AG04449 (cell line): ENCODE measurements around the gene USP11.
A peak's percentile ranks its signal among the peaks of the same experiment; 100 is the strongest.

Source experiments
- CTCF ChIA-PET: fragments of 350-600 bp; formaldehyde crosslinking; extraction: SDS; loops from one replicate; lab custom pipeline; 2021; ENCODE audit warnings: antibody characterized with exemption; lab: Yijun Ruan, JAX
- POLR2A ChIA-PET: fragments of 400-600, 350-600 bp; formaldehyde crosslinking; extraction: SDS; loops from one replicate; lab custom pipeline; 2020; ENCODE audit warnings: antibody characterized with exemption, inconsistent platforms; lab: Yijun Ruan, JAX
- DNase-seq: peaks from one replicate; pipeline ENCODE4 v3.0.0-alpha.2; 2010; ENCODE audit warnings: low read depth, low spot score
- H3K4me3 ChIP-seq: 2 replicates; pipeline ENCODE4 v1.5.1; 2011; ENCODE audit warnings: low read depth, mild to moderate bottlenecking, control low read depth, low read length
- TF ChIP-seq, protein P1 (sequence below): IDR thresholded peaks from one replicate; pipeline ENCODE4 v1.5.1; 2011; ENCODE audit warnings: mild to moderate bottlenecking, moderate library complexity, low read length, control low read depth, inconsistent platforms; ENCODE audit not compliant: insufficient read depth; ENCODE audit errors: missing control alignments

The USP11 gene

DNA sequence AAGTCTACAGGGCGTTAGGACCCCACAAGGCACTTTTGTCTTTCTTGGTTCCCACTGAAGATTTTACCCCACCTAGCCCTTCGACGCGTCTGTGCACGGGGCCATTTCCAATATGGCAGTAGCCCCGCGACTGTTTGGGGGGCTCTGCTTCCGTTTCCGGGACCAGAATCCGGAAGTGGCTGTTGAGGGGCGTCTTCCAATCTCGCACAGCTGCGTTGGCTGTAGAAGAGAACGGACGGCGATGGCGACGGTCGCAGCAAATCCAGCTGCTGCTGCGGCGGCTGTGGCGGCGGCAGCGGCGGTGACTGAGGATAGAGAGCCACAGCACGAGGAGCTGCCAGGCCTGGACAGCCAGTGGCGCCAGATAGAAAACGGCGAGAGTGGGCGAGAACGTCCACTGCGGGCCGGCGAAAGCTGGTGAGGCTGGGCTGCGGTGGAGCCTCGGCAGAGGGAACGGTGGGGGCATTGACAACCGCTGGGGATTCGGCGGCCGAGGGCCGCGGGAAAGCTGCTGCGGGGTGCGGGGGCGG lies at the start of gene USP11:
USP11 (plus strand) TSS at position 207 of the 530 bp plus-strand sequence; CDS start at position 242, 35 bp downstream.
- ChIA-PET POLR2A (interaction anchor here (1.0 to 1.7 kb wide), 4 partner anchors 11 to 129 kb away, joined by 3 to 8 read pairs (median 4); partner anchors contain the start of gene CDK16), CTCF (interaction anchor here (1.1 kb wide), 1 partner anchor 79 kb away, joined by 3 read pairs; no protein-coding TSS in a partner anchor)
- TF ChIP-seq, protein P1, sequence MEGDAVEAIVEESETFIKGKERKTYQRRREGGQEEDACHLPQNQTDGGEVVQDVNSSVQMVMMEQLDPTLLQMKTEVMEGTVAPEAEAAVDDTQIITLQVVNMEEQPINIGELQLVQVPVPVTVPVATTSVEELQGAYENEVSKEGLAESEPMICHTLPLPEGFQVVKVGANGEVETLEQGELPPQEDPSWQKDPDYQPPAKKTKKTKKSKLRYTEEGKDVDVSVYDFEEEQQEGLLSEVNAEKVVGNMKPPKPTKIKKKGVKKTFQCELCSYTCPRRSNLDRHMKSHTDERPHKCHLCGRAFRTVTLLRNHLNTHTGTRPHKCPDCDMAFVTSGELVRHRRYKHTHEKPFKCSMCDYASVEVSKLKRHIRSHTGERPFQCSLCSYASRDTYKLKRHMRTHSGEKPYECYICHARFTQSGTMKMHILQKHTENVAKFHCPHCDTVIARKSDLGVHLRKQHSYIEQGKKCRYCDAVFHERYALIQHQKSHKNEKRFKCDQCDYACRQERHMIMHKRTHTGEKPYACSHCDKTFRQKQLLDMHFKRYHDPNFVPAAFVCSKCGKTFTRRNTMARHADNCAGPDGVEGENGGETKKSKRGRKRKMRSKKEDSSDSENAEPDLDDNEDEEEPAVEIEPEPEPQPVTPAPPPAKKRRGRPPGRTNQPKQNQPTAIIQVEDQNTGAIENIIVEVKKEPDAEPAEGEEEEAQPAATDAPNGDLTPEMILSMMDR = no peak
- no peak for DNase-seq
- H3K4me3 ChIP-seq = peak within 1 kb of the TSS; percentile 75

DNA sequence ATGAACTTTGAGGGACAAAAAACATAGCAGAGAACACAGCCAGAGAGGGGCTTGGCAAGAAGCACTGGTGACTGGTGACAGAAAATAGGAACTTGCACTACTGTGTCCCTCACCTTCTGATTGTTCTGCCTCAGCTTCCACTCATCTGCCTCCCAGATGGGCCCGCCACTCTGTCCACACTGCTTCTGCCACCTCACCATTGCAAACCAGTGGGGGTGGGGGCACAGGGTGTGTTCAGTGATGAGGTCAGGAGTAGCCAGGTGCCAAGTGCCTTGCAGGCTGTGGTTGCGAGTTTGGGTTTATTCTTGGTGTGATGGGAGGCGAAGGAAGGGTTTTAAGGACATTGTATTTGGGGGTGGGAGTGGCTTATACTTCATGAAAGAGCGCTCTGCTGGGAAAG lies 48.3 kb upstream of the USP11 start:
- TF ChIP-seq, protein P1 = no peak
- ChIA-PET CTCF (no interaction called here), POLR2A (no interaction called here)
- no peak for DNase-seq
- no peak overlapping the region for H3K4me3 ChIP-seq

DNA sequence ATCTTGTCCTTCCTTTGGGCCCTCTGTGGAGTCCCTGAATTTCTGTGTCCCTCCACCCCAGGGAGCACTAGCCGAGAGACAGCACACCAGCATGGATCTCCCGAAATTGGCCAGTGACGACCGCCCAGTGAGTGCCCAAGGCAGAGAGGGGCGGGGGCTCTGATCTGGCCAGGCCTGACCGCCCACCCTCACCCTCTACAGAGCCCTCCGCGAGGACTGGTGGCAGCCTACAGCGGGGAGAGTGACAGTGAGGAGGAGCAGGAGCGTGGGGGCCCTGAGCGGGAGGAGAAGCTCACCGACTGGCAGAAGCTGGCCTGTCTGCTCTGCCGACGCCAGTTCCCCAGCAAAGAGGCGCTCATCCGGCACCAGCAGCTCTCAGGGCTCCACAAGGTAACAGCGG lies 47.6 kb upstream of the USP11 start:
- POLR2A ChIA-PET = no interaction called here
- DNase-seq = no peak
- CTCF ChIA-PET = no interaction called here
- TF ChIP-seq, protein P1 = no peak
- no peak overlapping the region for H3K4me3 ChIP-seq

DNA sequence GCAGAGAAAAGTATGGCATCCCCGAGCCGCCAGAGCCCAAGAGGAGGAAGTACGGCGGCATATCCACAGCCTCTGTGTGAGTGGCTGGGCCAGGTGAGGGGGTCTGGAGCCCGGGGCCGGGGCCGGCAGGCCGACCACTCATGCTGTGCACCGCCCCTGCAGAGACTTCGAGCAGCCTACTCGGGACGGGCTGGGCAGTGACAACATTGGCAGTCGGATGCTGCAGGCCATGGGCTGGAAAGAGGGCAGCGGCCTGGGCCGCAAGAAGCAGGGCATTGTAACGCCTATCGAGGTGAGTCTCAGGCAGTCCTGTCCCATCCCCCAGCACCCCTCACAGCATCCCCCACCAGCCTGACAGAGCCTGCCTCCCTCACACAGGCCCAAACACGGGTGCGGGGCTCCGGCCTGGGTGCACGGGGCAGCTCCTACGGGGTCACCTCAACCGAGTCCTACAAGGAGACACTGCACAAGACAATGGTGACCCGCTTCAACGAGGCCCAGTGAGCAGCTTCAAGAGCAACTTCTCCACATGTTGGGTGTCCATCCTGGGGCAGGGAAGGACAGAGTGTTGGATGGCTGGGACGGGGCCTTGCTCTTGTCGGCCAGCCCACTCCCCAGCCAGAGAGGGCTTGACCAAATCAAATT lies 46.6 kb upstream of the USP11 start:
- DNase-seq = no peak
- TF ChIP-seq, protein P1 = no peak
- POLR2A ChIA-PET = no interaction called here
- CTCF ChIA-PET = no interaction called here
- H3K4me3 ChIP-seq = no peak overlapping the region

DNA sequence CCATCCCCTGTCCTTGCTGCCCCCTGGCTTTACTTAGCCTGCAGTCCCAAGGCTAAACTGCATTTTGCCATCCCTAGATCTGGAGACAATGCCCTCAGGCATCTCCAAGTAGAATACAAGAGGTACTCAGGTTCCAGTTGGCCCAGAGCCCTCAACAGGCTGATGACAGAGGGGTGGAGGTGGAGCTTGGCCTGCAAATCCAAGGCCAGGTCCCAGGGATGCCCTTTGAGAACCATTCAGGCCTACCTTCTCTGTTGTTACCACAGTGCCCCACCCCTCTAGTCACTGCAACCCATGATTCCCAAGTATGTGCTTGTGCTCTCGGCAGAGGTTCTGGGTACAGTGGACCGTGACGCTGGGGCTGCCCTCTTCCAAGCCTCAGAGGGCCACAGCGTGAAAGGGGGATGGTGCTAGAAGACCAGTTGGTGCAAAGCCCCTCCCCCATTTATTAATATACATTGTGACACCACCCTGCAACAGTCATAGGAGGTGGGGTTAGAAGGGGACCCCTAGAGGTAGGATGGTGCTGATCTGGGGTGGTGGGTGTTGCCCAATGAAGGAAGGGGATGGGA lies 45.6 kb upstream of the USP11 start:
- no peak for DNase-seq
- H3K4me3 ChIP-seq = no peak overlapping the region
- ChIA-PET POLR2A (no interaction called here), CTCF (interaction anchor here (0.8 kb wide), 1 partner anchor 42 kb away, joined by 3 read pairs; the partner anchor contains the start of genes NDUFB11 and RBM10)
- TF ChIP-seq, protein P1 = no peak

DNA sequence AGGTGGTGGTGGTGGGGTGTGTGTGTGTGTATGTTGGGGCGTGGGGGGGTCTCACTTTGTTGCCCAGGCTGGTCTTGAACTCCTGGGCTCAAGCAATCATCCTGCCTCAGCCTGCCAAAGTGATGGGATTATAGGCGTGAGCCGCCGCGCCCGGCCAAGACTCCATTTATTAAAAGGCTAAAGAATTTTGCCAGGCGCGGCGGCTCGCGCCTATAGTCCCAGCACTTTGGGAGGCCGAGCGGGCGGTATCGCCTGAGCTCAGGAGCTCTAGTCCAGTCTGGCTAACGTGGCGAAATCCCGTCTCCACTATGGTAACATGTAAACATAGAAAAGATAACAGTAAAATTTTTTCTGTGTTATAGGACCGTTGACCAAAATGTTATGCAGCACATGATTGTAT lies 42.9 kb upstream of the USP11 start:
- no peak for DNase-seq
- TF ChIP-seq, protein P1 = no peak
- no peak overlapping the region for H3K4me3 ChIP-seq
- CTCF ChIA-PET = interaction anchor here (2.5 to 4.1 kb wide), 2 partner anchors 193 to 332 kb away, joined by 26 read pairs; no protein-coding TSS in a partner anchor
- POLR2A ChIA-PET = no interaction called here
